Neural crest cell (in vitro differentiated cells): ENCODE data around the gene RHOT1. TPM values are rescaled to one million over a fixed set of nuclear protein-coding genes. Genes with fewer than 3 reads are reported as not detected.
A peak's percentile ranks its signal among the peaks of the same experiment; 100 is the strongest.
"Not testable (repeated sequence)": the region's sequence is repeated elsewhere in the genome, so short reads cannot be mapped to it uniquely, and the experiment has no call there.

Experiments
- DNase-seq: peaks from one replicate; pipeline ENCODE4 v3.0.0; 2021; ENCODE audit warnings: low read depth, mixed read lengths, low spot score
- H3K27ac Mint-ChIP-seq: one replicate; pipeline ENCODE4 v1.8.0; 2021; ENCODE audit warnings: mild to moderate bottlenecking, mixed read lengths; ENCODE audit not compliant: unreplicated experiment
- H3K27me3 Mint-ChIP-seq: 2 replicates; pipeline ENCODE4 v1.8.0; 2021; ENCODE audit warnings: low read depth, mild to moderate bottlenecking, mixed read lengths
- H3K36me3 Mint-ChIP-seq: 2 replicates; pipeline ENCODE4 v1.8.0; 2021; ENCODE audit warnings: low read depth, mild to moderate bottlenecking, mixed read lengths
- H3K4me1 Mint-ChIP-seq: 2 replicates; pipeline ENCODE4 v1.8.0; 2021; ENCODE audit warnings: mixed read lengths
- H3K4me3 Mint-ChIP-seq: one replicate; pipeline ENCODE4 v1.8.0; 2021; ENCODE audit warnings: mild to moderate bottlenecking, mixed read lengths
- H3K9me3 Mint-ChIP-seq: 2 replicates; pipeline ENCODE4 v1.8.0; 2021; ENCODE audit warnings: mixed read lengths
- CTCF ChIP-seq: fragments of 200-600 bp; sonication (generic); conservative IDR thresholded peaks from 2 replicates; pipeline ENCODE4 v1.5.0; 2021; ENCODE audit warnings: antibody characterized with exemption, mild to moderate bottlenecking
- total RNA-seq: library from RNA; stranded (reverse); gene quantifications from 2 replicates; pipeline ENCODE4 v1.2.1, GENCODE V29; 2021

Gene RHOT1
- total RNA-seq, 1 donor from 2014 or later, result 30.1 TPM

DNA sequence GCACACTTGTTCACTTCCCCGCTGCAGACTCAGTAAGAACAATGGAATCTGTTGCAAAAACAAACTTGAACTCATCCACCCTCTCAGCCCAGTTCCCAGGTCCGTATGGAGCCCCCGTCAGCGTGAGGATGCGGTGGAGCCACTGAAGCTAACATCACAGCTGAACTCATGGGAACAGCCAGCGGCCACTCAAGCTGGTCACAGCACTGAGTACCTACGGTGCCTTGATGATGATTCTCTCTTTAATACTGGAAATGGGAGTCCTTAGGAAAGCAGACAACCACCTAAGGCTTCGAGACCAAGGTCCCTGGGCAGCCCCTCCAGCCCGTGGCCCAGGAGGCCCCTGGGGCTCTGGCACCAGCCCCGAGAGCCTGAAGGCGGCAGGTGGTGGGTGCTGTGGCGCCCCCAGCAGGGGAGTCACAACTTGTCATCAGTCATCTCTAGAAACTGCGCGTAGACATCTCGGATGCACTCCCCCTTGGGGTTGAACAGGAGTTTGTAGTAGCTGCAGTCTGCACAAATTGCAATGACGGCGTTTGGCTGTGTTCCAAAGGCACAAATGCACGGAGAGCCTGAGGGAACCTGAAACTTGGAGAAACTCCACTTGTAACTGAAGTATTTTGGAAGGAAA is 31.0 kb upstream of the RHOT1 start:
- no peak overlapping the region for H3K27ac Mint-ChIP-seq
- no peaks in the 10 kb centered on the region for H3K9me3 Mint-ChIP-seq
- peaks cover 12% of the 10 kb centered on the region for H3K4me1 Mint-ChIP-seq
- DNase-seq, result no peak
- H3K4me3 Mint-ChIP-seq, result no peak overlapping the region
- TF ChIP-seq CTCF, result peak; percentile 41
- no peaks in the 10 kb centered on the region for H3K36me3 Mint-ChIP-seq
- no peaks in the 10 kb centered on the region for H3K27me3 Mint-ChIP-seq

GRCh38 chr17:32112416-32112815 is 29.9 kb upstream of the RHOT1 start:
- H3K9me3 Mint-ChIP-seq, result no peaks in the 10 kb centered on the region
- peaks cover 12% of the 10 kb centered on the region for H3K4me1 Mint-ChIP-seq
- H3K27ac Mint-ChIP-seq, result no peak overlapping the region
- H3K27me3 Mint-ChIP-seq, result no peaks in the 10 kb centered on the region
- DNase-seq, result no peak
- H3K4me3 Mint-ChIP-seq, result no peak overlapping the region
- no peaks in the 10 kb centered on the region for H3K36me3 Mint-ChIP-seq
- TF ChIP-seq CTCF, result no peak

DNA sequence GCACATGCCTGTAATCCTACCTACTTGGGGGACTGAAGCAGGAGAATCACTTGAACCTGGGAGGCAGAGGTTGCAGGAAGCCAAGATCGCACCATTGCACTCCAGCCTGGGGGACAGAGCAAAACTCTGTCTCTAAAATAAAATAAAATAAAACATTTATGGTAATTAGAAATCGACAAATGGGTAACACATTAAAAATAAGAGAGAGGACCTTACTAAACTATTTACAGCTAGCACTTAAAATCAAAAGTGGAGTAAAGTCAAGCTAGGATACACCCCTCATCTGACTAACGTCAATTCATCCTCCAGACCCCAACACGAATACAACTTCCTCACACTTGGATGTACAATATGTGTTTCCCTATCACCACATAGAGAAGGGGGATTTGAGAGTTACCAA is 27.8 kb upstream of the RHOT1 start:
- H3K27ac Mint-ChIP-seq, result no peak overlapping the region
- H3K27me3 Mint-ChIP-seq, result no peaks in the 10 kb centered on the region
- no peaks in the 10 kb centered on the region for H3K9me3 Mint-ChIP-seq
- no peaks in the 10 kb centered on the region for H3K36me3 Mint-ChIP-seq
- peaks cover 12% of the 10 kb centered on the region for H3K4me1 Mint-ChIP-seq
- DNase-seq, result no peak
- no peak for TF ChIP-seq CTCF
- H3K4me3 Mint-ChIP-seq, result no peak overlapping the region

DNA sequence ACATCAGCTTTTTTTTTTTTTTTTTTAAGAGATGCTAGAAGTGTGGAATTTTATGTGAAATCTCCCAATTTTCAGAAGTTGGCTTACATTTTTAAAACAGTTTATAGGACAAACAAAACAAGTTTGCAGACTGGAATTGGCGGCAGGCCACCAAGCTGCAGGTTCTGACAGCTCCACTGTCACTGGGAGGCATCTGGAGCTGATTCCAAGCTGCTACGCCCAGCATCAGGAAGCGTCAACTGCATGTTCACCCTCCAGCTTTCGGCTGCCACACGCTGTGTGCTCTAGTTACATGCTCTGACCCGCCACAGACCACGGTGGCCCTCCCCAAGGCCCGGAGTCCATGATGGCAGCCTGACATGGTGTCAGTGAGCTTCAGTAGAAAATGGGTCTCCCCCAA is 26.8 kb upstream of the RHOT1 start:
- not testable (repeated sequence) for H3K36me3 Mint-ChIP-seq, H3K9me3 Mint-ChIP-seq, DNase-seq, H3K27ac Mint-ChIP-seq, H3K4me3 Mint-ChIP-seq, H3K27me3 Mint-ChIP-seq
- H3K4me1 Mint-ChIP-seq, result peaks cover 12% of the 10 kb centered on the region

- H3K4me1 Mint-ChIP-seq, result peaks cover 9% of the 10 kb centered on the region
- H3K9me3 Mint-ChIP-seq, result no peaks in the 10 kb centered on the region
- no peak for DNase-seq
- H3K36me3 Mint-ChIP-seq, result no peaks in the 10 kb centered on the region
- no peak for TF ChIP-seq CTCF
- H3K27me3 Mint-ChIP-seq, result no peaks in the 10 kb centered on the region
- no peak overlapping the region for H3K4me3 Mint-ChIP-seq
- no peak overlapping the region for H3K27ac Mint-ChIP-seq
These were observed 25.4 kb upstream of the RHOT1 start for GRCh38 chr17:32116937-32117336.

GRCh38 chr17:32117399-32117798 is 24.9 kb upstream of the RHOT1 start:
- Mint-ChIP-seq H3K36me3 (no peaks in the 10 kb centered on the region), H3K27me3 (no peaks in the 10 kb centered on the region), H3K4me3 (no peak overlapping the region), H3K9me3 (no peaks in the 10 kb centered on the region), H3K27ac (no peak overlapping the region), H3K4me1 (peaks cover 9% of the 10 kb centered on the region)
- no peak for TF ChIP-seq CTCF
- DNase-seq, result no peak

DNA sequence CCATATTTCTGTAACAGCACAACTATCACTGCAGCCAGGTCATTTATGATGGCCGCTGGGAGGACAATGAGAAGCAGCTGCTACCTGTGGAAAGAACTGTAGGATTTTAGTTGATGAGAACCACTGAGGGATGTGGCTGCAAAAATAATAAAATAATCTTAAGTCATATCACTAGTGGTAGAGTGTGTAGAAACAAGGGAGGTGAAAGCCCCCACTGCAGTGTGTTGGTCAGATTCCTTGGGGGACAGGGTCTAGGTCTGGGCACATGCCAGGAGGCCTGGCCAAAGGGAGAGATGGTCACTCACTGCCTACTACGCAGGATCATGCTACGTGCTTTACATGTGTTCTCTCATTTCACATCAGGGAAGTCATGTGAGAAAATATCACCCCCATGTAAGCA is 24.2 kb upstream of the RHOT1 start:
- H3K9me3 Mint-ChIP-seq, H3K4me1 Mint-ChIP-seq, DNase-seq, H3K27me3 Mint-ChIP-seq, H3K4me3 Mint-ChIP-seq, H3K36me3 Mint-ChIP-seq, H3K27ac Mint-ChIP-seq: not testable (repeated sequence)
